ENCODE measurements around the gene PCDHA9.
"Not testable (repeated sequence)": the region's sequence is repeated elsewhere in the genome, so short reads cannot be mapped to it uniquely, and the experiment has no call there.

The PCDHA9 gene, protein sequence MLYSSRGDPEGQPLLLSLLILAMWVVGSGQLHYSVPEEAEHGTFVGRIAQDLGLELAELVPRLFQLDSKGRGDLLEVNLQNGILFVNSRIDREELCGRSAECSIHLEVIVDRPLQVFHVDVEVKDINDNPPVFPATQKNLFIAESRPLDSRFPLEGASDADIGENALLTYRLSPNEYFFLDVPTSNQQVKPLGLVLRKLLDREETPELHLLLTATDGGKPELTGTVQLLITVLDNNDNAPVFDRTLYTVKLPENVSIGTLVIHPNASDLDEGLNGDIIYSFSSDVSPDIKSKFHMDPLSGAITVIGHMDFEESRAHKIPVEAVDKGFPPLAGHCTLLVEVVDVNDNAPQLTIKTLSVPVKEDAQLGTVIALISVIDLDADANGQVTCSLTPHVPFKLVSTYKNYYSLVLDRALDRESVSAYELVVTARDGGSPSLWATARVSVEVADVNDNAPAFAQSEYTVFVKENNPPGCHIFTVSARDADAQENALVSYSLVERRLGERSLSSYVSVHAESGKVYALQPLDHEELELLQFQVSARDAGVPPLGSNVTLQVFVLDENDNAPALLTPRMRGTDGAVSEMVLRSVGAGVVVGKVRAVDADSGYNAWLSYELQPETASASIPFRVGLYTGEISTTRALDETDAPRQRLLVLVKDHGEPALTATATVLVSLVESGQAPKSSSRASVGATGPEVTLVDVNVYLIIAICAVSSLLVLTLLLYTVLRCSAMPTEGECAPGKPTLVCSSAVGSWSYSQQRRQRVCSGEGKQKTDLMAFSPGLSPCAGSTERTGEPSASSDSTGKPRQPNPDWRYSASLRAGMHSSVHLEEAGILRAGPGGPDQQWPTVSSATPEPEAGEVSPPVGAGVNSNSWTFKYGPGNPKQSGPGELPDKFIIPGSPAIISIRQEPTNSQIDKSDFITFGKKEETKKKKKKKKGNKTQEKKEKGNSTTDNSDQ

DNA sequence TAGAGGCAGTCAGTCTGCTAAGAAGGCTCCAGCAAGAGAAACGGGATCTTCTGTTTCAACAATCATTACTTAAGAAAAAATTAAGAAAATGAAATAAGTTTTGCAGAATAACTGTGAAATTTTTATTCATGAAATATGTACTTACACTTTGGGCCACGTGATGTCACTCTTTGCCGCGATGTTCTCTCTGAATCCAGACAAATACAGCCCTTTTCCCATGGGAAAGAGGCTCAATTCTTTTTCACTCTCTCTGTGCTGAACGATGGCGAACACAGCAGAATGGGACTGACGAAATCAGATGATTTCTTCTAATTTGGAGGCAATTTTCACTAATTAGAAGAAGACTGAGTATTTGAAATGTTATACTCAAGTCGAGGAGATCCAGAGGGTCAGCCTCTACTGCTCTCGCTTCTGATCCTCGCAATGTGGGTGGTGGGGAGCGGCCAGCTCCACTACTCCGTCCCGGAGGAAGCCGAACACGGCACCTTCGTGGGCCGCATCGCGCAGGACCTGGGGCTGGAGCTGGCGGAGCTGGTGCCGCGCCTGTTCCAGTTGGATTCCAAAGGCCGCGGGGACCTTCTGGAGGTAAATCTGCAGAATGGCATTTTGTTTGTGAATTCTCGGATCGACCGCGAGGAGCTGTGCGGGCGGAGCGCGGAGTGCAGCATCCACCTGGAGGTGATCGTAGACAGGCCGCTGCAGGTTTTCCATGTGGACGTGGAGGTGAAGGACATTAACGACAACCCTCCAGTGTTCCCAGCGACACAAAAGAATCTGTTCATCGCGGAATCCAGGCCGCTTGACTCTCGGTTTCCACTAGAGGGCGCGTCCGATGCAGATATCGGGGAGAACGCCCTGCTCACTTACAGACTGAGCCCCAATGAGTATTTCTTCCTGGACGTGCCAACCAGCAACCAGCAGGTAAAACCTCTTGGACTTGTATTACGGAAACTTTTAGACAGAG, at the start of gene PCDHA9:
TSS of gene PCDHA9 (plus strand) at position 244 of the 964 bp plus-strand sequence. CDS start at position 358, 114 bp downstream.
- not testable (repeated sequence) for DNase-seq (ENCODE audit: low spot score)

DNA sequence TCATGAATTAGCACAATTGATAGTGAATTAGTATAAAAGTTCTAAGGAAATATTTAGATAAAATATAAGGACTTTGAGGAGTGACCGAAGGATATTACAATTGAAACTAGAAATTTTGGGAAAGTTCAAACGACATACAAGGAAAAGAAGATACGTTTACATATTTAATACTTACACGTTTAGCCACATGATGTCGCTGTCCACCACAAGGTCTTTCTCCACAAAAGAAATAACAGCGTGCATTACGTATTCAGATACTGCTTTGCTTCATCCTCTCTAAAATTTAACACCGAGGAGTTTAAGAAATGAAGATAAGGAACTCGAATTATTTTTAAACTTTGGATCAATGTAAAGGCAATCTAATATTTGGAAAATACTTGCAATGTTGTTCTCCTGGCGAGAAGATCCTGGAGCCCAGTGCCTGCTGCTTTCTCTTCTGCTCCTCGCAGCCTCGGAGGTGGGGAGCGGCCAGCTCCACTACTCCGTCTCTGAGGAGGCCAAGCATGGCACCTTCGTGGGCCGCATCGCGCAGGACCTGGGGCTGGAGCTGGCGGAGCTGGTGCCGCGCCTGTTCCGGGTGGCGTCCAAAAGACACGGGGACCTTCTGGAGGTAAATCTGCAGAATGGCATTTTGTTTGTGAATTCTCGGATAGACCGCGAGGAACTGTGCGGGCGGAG, 47.2 kb upstream of the PCDHA9 start, which contains the start of gene PCDHA3:
TSS of gene PCDHA3 (plus strand) at position 242 of the 678 bp plus-strand sequence.
- DNase-seq (ENCODE audit: low spot score), result no peak
- TF ChIP-seq, protein P1, sequence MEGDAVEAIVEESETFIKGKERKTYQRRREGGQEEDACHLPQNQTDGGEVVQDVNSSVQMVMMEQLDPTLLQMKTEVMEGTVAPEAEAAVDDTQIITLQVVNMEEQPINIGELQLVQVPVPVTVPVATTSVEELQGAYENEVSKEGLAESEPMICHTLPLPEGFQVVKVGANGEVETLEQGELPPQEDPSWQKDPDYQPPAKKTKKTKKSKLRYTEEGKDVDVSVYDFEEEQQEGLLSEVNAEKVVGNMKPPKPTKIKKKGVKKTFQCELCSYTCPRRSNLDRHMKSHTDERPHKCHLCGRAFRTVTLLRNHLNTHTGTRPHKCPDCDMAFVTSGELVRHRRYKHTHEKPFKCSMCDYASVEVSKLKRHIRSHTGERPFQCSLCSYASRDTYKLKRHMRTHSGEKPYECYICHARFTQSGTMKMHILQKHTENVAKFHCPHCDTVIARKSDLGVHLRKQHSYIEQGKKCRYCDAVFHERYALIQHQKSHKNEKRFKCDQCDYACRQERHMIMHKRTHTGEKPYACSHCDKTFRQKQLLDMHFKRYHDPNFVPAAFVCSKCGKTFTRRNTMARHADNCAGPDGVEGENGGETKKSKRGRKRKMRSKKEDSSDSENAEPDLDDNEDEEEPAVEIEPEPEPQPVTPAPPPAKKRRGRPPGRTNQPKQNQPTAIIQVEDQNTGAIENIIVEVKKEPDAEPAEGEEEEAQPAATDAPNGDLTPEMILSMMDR (IDR thresholded peaks at IDR 0.05; ENCODE audit: extremely low read depth, missing control alignments), result no peak

DNA sequence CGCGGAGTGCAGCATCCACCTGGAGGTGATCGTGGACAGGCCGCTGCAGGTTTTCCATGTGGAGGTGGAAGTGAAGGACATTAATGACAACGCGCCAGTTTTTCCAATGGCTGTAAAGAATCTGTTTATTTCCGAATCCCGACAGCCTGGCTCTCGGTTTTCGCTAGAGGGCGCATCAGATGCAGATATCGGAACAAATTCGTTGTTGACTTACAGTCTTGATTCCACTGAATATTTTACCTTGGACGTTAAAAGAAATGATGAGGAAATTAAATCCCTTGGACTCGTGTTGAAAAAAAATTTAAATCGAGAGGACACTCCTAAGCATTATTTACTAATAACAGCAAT, 46.7 kb upstream of the PCDHA9 start:
- TF ChIP-seq, protein P1 (IDR thresholded peaks at IDR 0.05; ENCODE audit: extremely low read depth, missing control alignments), result no peak
- no peak for DNase-seq (ENCODE audit: low spot score)

DNA sequence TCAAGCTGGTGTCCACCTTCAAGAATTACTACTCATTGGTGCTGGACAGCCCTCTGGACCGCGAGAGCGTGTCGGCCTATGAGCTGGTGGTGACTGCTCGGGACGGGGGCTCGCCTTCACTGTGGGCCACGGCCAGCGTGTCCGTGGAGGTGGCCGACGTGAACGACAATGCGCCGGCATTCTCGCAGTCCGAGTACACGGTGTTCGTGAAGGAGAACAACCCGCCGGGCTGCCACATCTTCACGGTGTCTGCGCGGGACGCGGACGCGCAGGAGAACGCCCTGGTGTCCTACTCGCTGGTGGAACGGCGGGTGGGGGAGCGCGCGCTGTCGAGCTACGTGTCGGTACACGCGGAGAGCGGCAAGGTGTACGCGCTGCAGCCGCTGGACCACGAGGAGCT, 45.8 kb upstream of the PCDHA9 start:
- DNase-seq (ENCODE audit: low spot score), result not testable (repeated sequence)

DNA sequence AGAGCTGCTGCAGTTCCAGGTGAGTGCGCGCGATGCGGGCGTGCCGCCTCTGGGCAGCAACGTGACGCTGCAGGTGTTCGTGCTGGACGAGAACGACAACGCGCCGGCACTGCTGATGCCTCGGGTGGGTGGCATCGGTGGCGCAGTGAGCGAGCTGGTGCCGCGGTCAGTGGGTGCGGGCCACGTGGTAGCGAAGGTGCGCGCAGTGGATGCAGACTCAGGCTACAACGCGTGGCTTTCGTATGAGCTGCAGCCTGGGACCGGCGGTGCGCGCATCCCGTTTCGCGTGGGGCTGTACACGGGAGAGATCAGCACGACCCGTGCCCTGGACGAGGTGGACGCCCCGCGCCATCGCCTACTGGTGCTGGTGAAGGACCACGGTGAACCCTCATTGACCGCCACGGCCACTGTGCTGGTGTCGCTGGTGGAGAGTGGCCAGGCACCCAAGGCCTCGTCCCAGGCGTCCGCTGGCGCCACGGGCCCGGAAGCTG, 45.4 kb upstream of the PCDHA9 start:
- no peak for DNase-seq (ENCODE audit: low spot score)
- TF ChIP-seq, protein P1 (IDR thresholded peaks at IDR 0.05; ENCODE audit: extremely low read depth, missing control alignments), result no peak

DNA sequence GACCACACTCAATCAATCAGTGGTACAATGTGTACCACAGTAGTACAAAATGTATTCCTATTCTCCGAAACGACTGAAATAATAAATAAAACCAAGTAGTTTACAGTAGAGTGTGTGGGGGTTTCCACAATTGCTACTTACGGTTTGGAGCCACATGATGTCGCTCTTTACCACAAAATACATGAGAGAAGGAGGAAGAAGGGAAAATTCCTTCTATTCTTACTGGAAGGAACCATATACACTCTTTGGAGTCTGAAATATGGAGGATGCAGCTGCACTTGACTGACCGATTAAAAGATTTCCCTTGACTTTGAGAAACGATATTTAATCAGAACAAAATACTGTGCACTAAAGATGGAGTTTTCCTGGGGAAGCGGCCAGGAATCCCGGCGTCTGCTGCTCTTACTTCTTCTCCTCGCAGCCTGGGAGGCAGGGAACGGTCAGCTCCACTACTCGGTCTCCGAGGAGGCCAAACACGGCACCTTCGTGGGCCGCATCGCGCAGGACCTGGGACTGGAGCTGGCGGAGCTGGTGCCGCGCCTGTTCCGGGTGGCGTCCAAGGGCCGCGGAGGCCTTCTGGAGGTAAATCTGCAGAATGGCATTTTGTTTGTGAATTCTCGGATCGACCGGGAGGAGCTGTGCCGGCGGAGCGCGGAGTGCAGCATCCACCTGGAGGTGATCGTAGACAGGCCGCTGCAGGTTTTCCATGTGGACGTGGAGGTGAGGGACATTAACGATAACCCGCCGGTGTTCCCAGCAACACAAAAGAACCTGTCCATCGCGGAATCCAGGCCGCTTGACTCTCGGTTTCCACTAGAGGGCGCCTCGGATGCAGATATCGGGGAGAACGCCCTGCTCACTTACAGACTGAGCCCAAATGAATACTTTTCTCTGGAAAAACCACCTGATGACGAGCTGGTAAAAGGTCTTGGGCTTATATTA, 41.1 kb upstream of the PCDHA9 start, which contains the start of gene PCDHA4:
TSS of gene PCDHA4 (plus strand) at position 235 of the 942 bp plus-strand sequence.
- DNase-seq (ENCODE audit: low spot score), result no peak
- TF ChIP-seq, protein P1 (IDR thresholded peaks at IDR 0.05; ENCODE audit: extremely low read depth, missing control alignments), result no peak

DNA sequence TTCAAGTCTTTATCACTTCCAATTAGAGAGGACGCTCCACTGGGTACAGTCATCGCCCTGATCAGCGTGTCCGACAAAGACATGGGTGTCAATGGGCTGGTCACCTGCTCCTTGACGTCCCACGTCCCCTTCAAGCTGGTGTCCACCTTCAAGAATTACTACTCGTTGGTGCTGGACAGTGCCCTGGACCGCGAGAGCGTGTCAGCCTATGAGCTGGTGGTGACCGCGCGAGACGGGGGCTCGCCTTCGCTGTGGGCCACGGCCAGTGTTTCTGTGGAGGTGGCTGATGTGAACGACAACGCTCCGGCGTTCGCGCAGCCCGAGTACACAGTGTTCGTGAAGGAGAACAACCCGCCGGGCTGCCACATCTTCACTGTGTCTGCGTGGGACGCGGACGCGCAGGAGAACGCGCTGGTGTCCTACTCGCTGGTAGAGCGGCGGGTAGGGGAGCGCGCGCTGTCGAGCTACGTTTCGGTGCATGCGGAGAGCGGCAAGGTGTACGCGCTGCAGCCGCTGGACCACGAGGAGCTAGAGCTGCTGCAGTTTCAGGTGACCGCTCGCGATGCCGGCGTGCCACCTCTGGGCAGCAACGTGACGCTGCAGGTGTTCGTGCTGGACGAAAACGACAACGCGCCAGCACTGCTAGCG, 39.8 kb upstream of the PCDHA9 start:
- not testable (repeated sequence) for DNase-seq (ENCODE audit: low spot score)

All from GM20000 (cell line).